Smooth muscle cell (in vitro differentiated cells): ENCODE data around the gene CELF1. TPM values are rescaled to one million over a fixed set of nuclear protein-coding genes. Genes with fewer than 3 reads are reported as not detected.
"Not testable (repeated sequence)": the region's sequence is repeated elsewhere in the genome, so short reads cannot be mapped to it uniquely, and the experiment has no call there.

Source experiments
- DNase-seq: peaks from one replicate; lab custom pipeline; 2025; ENCODE audit not compliant: unreplicated experiment; lab: John Stamatoyannopoulos, UW
- H2AFZ ChIP-seq: fragments of 200-600 bp; sonication (generic); 2 replicates; pipeline ENCODE4 v1.6.0; 2016; ENCODE audit warnings: antibody characterized with exemption, low read depth, mild to moderate bottlenecking
- H3F3A ChIP-seq: fragments of 200-600 bp; sonication (generic); 2 replicates; pipeline ENCODE4 v1.6.0; 2017; ENCODE audit warnings: antibody characterized with exemption, low read depth
- H3K27ac ChIP-seq: fragments of 200-600 bp; sonication (generic); 2 replicates; pipeline ENCODE4 v1.5.1; 2016; ENCODE audit warnings: low read depth, mild to moderate bottlenecking
- H3K27me3 ChIP-seq: fragments of 200-600 bp; sonication (generic); 2 replicates; pipeline ENCODE4 v1.6.1; 2016; ENCODE audit warnings: low read depth, mild to moderate bottlenecking
- H3K36me3 ChIP-seq: fragments of 200-600 bp; sonication (generic); 2 replicates; pipeline ENCODE4 v1.5.1; 2016; ENCODE audit warnings: low read depth
- H3K4me1 ChIP-seq: fragments of 200-600 bp; sonication (generic); 2 replicates; pipeline ENCODE4 v1.5.1; 2016; ENCODE audit warnings: low read depth
- H3K4me2 ChIP-seq: fragments of 200-600 bp; sonication (generic); 2 replicates; pipeline ENCODE4 v1.6.0; 2016; ENCODE audit warnings: mild to moderate bottlenecking
- H3K4me3 ChIP-seq: fragments of 200-600 bp; sonication (generic); 2 replicates; pipeline ENCODE4 v1.5.1; 2016; ENCODE audit warnings: mild to moderate bottlenecking
- H3K79me2 ChIP-seq: fragments of 200-600 bp; sonication (generic); 2 replicates; pipeline ENCODE4 v1.6.0; 2016; ENCODE audit warnings: low read depth, mild to moderate bottlenecking
- H3K9ac ChIP-seq: fragments of 200-600 bp; sonication (generic); 2 replicates; pipeline ENCODE4 v1.6.0; 2016; ENCODE audit warnings: low read depth
- H3K9me3 ChIP-seq: fragments of 200-600 bp; sonication (generic); replicated peaks from 2 replicates; pipeline ENCODE4 v1.5.1; 2016; ENCODE audit warnings: low read depth
- H4K20me1 ChIP-seq: fragments of 200-600 bp; sonication (generic); 2 replicates; pipeline ENCODE4 v1.6.0; 2016; ENCODE audit warnings: low read depth
- WGBS: methylation state at CpG from one replicate; pipeline ENCODE4 v1.1.7; 2016; ENCODE audit warnings: low lambda C conversion rate; 5-methylcytosine and 5-hydroxymethylcytosine counted together
- polyA plus RNA-seq: library from polyadenylated mRNA; unstranded; fragments of >200 nt; fragmentation: Nextera tagmentation; extraction: Ambion mirVana; gene quantifications from 2 replicates; pipeline ENCODE4 v1.2.1, GENCODE V29; 2016
- total RNA-seq: library from RNA; depleted of rRNA; stranded (reverse); fragments of >200 nt; gene quantifications from 2 replicates; pipeline ENCODE4 v1.2.3, GENCODE V29; 2014
- TF ChIP-seq, protein P1 (sequence below): fragments of 200-600 bp; sonication (generic); IDR thresholded peaks from 2 replicates; pipeline ENCODE4 v1.5.1; 2017; ENCODE audit warnings: borderline replicate concordance, mild to moderate bottlenecking, antibody characterized with exemption; ENCODE audit not compliant: insufficient read depth, poor library complexity, severe bottlenecking

CELF1 gene
- total and polyA plus RNA-seq, 2 experiments from 2014 or later: 42.5 to 64.8 TPM

DNA sequence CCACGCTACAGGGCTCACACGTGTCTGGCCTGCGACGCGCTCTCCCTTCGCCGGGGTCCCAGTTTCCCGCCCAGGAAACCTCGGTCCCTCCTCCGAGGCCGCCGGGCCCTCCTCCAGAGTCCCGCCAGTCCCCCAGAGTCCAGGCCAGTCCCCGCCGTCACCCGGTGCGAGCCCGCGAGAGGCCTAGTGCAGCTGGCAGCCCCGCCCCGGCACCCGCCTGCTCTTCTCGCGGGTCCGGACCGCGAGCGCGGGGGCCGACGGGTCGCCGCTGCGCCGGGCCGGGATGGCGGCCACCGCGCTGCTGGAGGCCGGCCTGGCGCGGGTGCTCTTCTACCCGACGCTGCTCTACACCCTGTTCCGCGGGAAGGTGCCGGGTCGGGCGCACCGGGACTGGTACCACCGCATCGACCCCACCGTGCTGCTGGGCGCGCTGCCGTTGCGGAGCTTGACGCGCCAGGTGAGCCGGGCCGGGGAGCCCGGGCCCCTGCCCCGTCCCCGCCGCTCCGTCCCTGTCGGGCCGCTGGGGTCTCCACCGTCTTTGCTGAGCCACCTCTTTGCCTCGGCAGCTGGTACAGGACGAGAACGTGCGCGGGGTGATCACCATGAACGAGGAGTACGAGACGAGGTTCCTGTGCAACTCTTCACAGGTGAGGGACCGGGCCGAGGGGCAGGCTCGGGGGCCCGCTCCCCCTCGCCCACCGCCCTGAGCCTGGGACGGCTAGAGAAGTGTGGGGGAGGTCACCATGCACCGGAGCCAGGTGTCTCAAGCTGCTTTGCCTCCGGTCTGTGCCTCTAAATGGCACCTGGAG lies 12.6 kb upstream of the CELF1 start, which contains the start of gene PTPMT1:
TSS of gene PTPMT1 (plus strand) at position 260 of the 809 bp plus-strand sequence. CDS start at position 284, 24 bp downstream.
- H3K27ac ChIP-seq: peak within 1 kb of the TSS; percentile 31
- no peaks in the 10 kb centered on the region for H3K27me3 ChIP-seq
- peaks cover 38% of the 10 kb centered on the region for H3K79me2 ChIP-seq
- peak within 1 kb of the TSS; percentile 95 for H3K4me3 ChIP-seq
- H3F3A ChIP-seq: no peaks in the 10 kb centered on the region
- peaks cover under 1% of the 10 kb centered on the region for H4K20me1 ChIP-seq
- no peaks in the 10 kb centered on the region for H3K4me1 ChIP-seq
- no peaks in the 10 kb centered on the region for H3K9me3 ChIP-seq
- peak within 1 kb of the TSS; percentile 87 for H2AFZ ChIP-seq
- H3K4me2 ChIP-seq: peak within 1 kb of the TSS; percentile 100
- 3% methylated on average over 85 of the region's 86 CpGs for WGBS
- H3K36me3 ChIP-seq: no peaks in the 10 kb centered on the region
- DNase-seq: peak; percentile 22
- TF ChIP-seq, protein P1, sequence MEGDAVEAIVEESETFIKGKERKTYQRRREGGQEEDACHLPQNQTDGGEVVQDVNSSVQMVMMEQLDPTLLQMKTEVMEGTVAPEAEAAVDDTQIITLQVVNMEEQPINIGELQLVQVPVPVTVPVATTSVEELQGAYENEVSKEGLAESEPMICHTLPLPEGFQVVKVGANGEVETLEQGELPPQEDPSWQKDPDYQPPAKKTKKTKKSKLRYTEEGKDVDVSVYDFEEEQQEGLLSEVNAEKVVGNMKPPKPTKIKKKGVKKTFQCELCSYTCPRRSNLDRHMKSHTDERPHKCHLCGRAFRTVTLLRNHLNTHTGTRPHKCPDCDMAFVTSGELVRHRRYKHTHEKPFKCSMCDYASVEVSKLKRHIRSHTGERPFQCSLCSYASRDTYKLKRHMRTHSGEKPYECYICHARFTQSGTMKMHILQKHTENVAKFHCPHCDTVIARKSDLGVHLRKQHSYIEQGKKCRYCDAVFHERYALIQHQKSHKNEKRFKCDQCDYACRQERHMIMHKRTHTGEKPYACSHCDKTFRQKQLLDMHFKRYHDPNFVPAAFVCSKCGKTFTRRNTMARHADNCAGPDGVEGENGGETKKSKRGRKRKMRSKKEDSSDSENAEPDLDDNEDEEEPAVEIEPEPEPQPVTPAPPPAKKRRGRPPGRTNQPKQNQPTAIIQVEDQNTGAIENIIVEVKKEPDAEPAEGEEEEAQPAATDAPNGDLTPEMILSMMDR: no peak
- H3K9ac ChIP-seq: peak within 1 kb of the TSS; percentile 87

DNA sequence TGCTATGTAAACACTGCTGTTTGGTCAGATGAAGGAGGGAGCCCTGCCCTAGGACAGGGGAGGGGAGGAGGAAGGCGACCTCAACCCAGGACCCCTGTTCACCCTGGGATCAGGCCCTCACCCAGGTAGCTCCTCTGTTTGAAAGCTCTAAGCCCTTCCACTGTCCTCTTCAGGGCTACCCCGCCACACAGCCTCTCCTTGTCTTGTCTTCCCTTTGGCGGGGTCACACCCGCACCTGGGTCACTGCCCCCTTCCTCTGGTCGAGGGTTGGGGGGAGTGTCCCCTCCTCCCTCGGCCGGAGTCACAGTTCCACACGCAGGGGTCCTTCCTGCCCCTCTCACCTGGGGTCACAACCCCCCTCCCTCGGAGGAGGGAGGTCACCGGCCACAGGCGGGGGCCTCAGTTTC lies 12.0 kb upstream of the CELF1 start:
- Histone ChIP-seq H3K4me2 (peak overlapping the region; percentile 100), H3K79me2 (peaks cover 38% of the 10 kb centered on the region), H4K20me1 (no peaks in the 10 kb centered on the region), H3K4me3 (peak overlapping the region; percentile 95), H3K4me1 (no peaks in the 10 kb centered on the region), H2AFZ (peak overlapping the region; percentile 87), H3K9me3 (no peaks in the 10 kb centered on the region), H3F3A (no peaks in the 10 kb centered on the region), H3K27ac (no peak overlapping the region), H3K27me3 (no peaks in the 10 kb centered on the region), H3K36me3 (no peaks in the 10 kb centered on the region), H3K9ac (peak overlapping the region; percentile 87)
- DNase-seq: no peak
- TF ChIP-seq, protein P1: no peak
- 29% methylated on average over 9 of the region's 11 CpGs for WGBS

DNA sequence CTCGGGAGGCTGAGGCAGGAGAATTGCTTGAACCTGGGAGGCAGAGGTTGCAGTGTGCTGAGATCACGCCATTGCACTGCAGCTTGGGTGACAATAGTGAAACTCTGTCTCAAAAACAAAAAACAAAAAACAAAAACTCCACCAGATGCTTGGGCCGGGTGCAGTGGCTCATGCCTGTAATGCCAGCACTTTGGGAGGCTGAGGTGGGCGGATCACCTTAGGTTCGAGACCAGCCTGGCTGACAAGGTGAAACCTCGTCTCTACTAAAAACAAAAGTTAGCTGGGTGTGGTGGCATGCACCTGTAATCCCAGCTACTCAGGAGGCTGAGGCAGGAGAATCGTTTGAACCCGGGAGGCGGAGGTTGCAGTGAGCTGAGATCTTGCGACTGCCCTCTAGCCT lies 11.4 kb upstream of the CELF1 start:
- not testable (repeated sequence) for H4K20me1 ChIP-seq, H3F3A ChIP-seq, DNase-seq, H2AFZ ChIP-seq, H3K36me3 ChIP-seq, H3K27me3 ChIP-seq, H3K9ac ChIP-seq, H3K9me3 ChIP-seq, H3K4me3 ChIP-seq, H3K27ac ChIP-seq, H3K4me1 ChIP-seq
- Histone ChIP-seq H3K79me2 (peaks cover 37% of the 10 kb centered on the region), H3K4me2 (peak overlapping the region; percentile 100)
- WGBS: 98% methylated on average over 10 of the region's 10 CpGs

DNA sequence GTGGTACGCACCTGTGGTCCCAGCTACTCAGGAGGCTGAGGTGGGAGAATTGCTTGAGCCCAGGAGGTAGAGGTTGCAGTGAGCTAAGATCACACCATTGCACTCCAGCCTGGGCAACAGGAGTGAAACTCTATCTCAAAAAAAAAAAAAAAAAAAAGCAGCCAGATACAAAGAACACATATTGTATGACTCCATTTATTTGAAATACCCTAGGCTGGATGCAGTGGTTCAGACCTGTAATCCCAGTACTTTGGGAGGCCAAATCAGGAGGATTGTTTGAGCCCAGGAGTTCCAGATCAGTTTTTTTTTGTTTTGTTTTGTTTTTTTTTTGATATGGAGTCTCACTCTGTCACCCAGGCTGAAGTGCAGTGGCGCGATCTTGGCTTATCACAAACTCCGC lies 9.5 kb upstream of the CELF1 start:
- H3K36me3 ChIP-seq, H3F3A ChIP-seq, DNase-seq, H3K27me3 ChIP-seq, H3K9ac ChIP-seq, H3K4me1 ChIP-seq, H3K9me3 ChIP-seq, H3K27ac ChIP-seq, H3K4me3 ChIP-seq, H3K4me2 ChIP-seq, H4K20me1 ChIP-seq, H2AFZ ChIP-seq: not testable (repeated sequence)
- WGBS: 93% methylated on average over 4 of the region's 4 CpGs
- H3K79me2 ChIP-seq: peaks cover 20% of the 10 kb centered on the region
